Naive thymus-derived CD4-positive, alpha-beta T cell (primary cell): ENCODE measurements around the gene ANKRD44. TPM values are rescaled to one million over a fixed set of nuclear protein-coding genes. Genes with fewer than 3 reads are reported as not detected.
A peak's percentile ranks its signal among the peaks of the same experiment; 100 is the strongest.

Experiments
- ATAC-seq: fragments of 150-1000 bp; cut with Tn5 transposase; 2 replicates; pipeline ENCODE4 v1.10.0; 2021; ENCODE audit warnings: mild to moderate bottlenecking, moderate library complexity
- CTCF ChIA-PET: fragments of 350-600 bp; sonication (Branson Sonifier 250); formaldehyde crosslinking; loops from one replicate; lab custom pipeline; 2021; ENCODE audit warnings: antibody characterized with exemption; lab: Charles Lee
- POLR2A ChIA-PET: fragments of 350-600 bp; sonication (Branson Sonifier 250); formaldehyde crosslinking; loops from one replicate; lab custom pipeline; 2021; ENCODE audit warnings: antibody characterized with exemption, inconsistent platforms; lab: Charles Lee
- DNase-seq, 9 donors: peaks; one replicate each; pipeline versions ENCODE4 v3.0.0 to v3.0.0-alpha.2; 2020 to 2022; ENCODE audit warnings: mixed read lengths in 1 of 9
- H3K27ac ChIP-seq: one replicate; pipeline ENCODE4 v1.7.0; 2013; ENCODE audit warnings: mild to moderate bottlenecking, low read depth, low read length, moderate library complexity
- H3K27me3 ChIP-seq, 2 donors: one replicate each; pipeline ENCODE4 v1.7.0; 2013; ENCODE audit warnings: low read length in 2 of 2, mild to moderate bottlenecking in 2 of 2, moderate library complexity in 2 of 2; ENCODE audit not compliant: control insufficient read depth in 2 of 2, insufficient read depth in 2 of 2
- H3K36me3 ChIP-seq, 3 experiments: 1 replicate in 2 of 3; 2 replicates in 1 of 3; pipeline ENCODE4 v1.7.0; 2013; ENCODE audit warnings: low read length in 3 of 3, mild to moderate bottlenecking in 3 of 3, moderate library complexity in 1 of 3; ENCODE audit not compliant: insufficient read depth in 3 of 3, control insufficient read depth in 2 of 3
- H3K4me1 ChIP-seq, 2 donors: one replicate each; pipeline ENCODE4 v1.7.0; 2013; ENCODE audit warnings: low read length in 2 of 2, mild to moderate bottlenecking in 2 of 2, moderate library complexity in 1 of 2; ENCODE audit not compliant: control insufficient read depth in 2 of 2, insufficient read depth in 2 of 2
- H3K4me3 ChIP-seq: 2 replicates; pipeline ENCODE4 v1.7.0; 2013; ENCODE audit warnings: mild to moderate bottlenecking, low read length
- H3K9me3 ChIP-seq, 3 experiments: 1 replicate in 2 of 3; 2 replicates in 1 of 3; pipeline ENCODE4 v1.7.0; 2013; ENCODE audit warnings: low read length in 3 of 3; ENCODE audit not compliant: control insufficient read depth in 2 of 3
- H3K27ac Mint-ChIP-seq, 9 donors: one replicate each; pipeline ENCODE4 v1.8.0; 2020 to 2022; ENCODE audit warnings: mixed read lengths in 9 of 9, mild to moderate bottlenecking in 8 of 9, moderate library complexity in 5 of 9, inconsistent platforms in 2 of 9
- H3K27me3 Mint-ChIP-seq, 5 donors: one replicate each; pipeline ENCODE4 v1.8.0; 2021 to 2022; ENCODE audit warnings: mixed read lengths in 5 of 5, mild to moderate bottlenecking in 1 of 5
- H3K36me3 Mint-ChIP-seq, 5 donors: one replicate each; pipeline ENCODE4 v1.8.0; 2020 to 2022; ENCODE audit warnings: mixed read lengths in 5 of 5, mild to moderate bottlenecking in 3 of 5, inconsistent platforms in 1 of 5
- H3K4me1 Mint-ChIP-seq, 7 donors: one replicate each; pipeline ENCODE4 v1.8.0; 2020 to 2022; ENCODE audit warnings: mixed read lengths in 7 of 7, mild to moderate bottlenecking in 3 of 7, inconsistent platforms in 1 of 7
- H3K4me3 Mint-ChIP-seq, 10 donors: one replicate each; pipeline ENCODE4 v1.8.0; 2020 to 2022; ENCODE audit warnings: mild to moderate bottlenecking in 10 of 10, mixed read lengths in 10 of 10, moderate library complexity in 6 of 10, inconsistent platforms in 2 of 10
- H3K9me3 Mint-ChIP-seq, 11 donors: one replicate each; pipeline ENCODE4 v1.8.0; 2020 to 2022; ENCODE audit warnings: mixed read lengths in 11 of 11, mild to moderate bottlenecking in 4 of 11, inconsistent platforms in 1 of 11, moderate library complexity in 1 of 11
- intact Hi-C, 2 donors: fragments of 100-400 bp; cut with micrococcal nuclease; formaldehyde crosslinking; loops; one replicate each; pipeline ENCODE4 v1.15.1; 2023
- polyA plus RNA-seq, 2 donors: library from polyadenylated mRNA; unstranded; fragments of 300-500 nt; fragmentation: Illumina TruSeq; gene quantifications; one replicate each; pipeline ENCODE4 v1.2.3, GENCODE V29; 2021
- total RNA-seq, 6 experiments: library from RNA in 5 of 6; stranded (reverse) in 5 of 6; gene quantifications; 1 replicate in 5 of 6; 2 replicates in 1 of 6; pipeline ENCODE4 v1.2.3 and lab custom pipeline; 2021 to 2026

ANKRD44 gene
- total and polyA plus RNA-seq, 7 experiments from 2014 or later: 88.6 to 296 (median 235) TPM

DNA sequence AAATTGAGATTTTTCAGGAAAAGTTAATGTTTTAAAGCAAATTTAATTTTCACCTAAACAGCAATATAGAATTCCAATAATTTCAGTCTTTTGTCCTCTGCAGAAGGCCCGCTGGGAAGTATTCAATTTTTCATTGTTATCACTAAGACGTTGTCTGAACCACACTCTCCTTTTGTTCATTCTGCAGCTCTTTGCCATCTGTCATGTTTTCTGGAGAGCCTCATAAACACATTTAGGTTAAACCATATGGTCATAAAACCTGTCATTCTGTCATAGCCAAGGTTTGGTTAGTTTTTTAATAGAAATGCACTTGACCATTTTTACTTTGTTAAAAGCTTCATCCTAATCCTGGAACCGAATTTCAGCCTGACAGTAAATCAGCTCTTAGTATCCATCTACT, 330.1 kb downstream of the ANKRD44 start:
- Mint-ChIP-seq H3K27ac (peak overlapping the region in 1 of 9 donors; percentile 79), H3K9me3 (peaks cover 0 to 16% (median 5%) of the 10 kb centered on the region in 11 donors), H3K27me3 (no peaks in the 10 kb centered on the region), H3K4me1 (peaks cover 0 to 7% (median 0%) of the 10 kb centered on the region in 7 donors), H3K36me3 (peaks cover 0 to 44% (median 4%) of the 10 kb centered on the region in 5 donors), H3K4me3 (no peak overlapping the region)
- Histone ChIP-seq H3K4me1 (no peaks in the 10 kb centered on the region), H3K4me3 (no peak overlapping the region), H3K9me3 (no peaks in the 10 kb centered on the region), H3K36me3 (no peaks in the 10 kb centered on the region), H3K27me3 (no peaks in the 10 kb centered on the region), H3K27ac (no peak overlapping the region)
- intact Hi-C loops: no loop called here
- ChIA-PET POLR2A (no interaction called here), CTCF (interaction anchor here (0.9 kb wide), 1 partner anchor 9 kb away, joined by 3 read pairs; no protein-coding TSS in a partner anchor)
- ATAC-seq: no peak
- DNase-seq: no peak

DNA sequence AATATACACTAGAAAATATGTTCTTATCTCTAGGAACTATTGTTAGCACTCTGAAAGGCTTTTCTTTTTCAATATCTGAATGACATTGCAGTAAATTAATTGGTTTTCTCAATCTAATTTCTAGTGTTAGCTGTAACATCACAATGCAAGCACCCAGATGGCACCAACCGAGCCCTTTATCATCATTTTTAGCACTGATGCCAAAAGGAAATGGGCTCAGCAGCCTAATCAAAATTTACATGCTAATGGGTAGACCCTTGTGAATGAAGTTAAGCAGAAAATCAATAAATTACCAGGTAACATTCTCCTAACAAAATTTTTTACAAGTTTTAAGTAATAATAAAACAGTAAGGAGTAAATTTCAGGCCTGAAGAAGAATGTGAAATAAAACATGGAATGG, 330.6 kb downstream of the ANKRD44 start:
- H3K9me3 Mint-ChIP-seq: peaks cover 0 to 16% (median 5%) of the 10 kb centered on the region in 11 donors
- intact Hi-C loops: no loop called here
- Histone ChIP-seq H3K36me3 (no peaks in the 10 kb centered on the region), H3K27me3 (no peaks in the 10 kb centered on the region), H3K27ac (no peak overlapping the region), H3K4me3 (no peak overlapping the region), H3K4me1 (no peaks in the 10 kb centered on the region), H3K9me3 (no peaks in the 10 kb centered on the region)
- no peak for ATAC-seq
- no peaks in the 10 kb centered on the region for H3K27me3 Mint-ChIP-seq
- H3K36me3 Mint-ChIP-seq: peaks cover 0 to 40% (median 0%) of the 10 kb centered on the region in 5 donors
- DNase-seq: no peak
- ChIA-PET POLR2A (no interaction called here), CTCF (no interaction called here)
- H3K4me1 Mint-ChIP-seq: peaks cover 0 to 7% (median 3%) of the 10 kb centered on the region in 7 donors
- H3K4me3 Mint-ChIP-seq: no peak overlapping the region
- no peak overlapping the region for H3K27ac Mint-ChIP-seq

GRCh38 chr2:196977507-196977906, 333.1 kb downstream of the ANKRD44 start:
- H3K4me1 ChIP-seq: no peaks in the 10 kb centered on the region

DNA sequence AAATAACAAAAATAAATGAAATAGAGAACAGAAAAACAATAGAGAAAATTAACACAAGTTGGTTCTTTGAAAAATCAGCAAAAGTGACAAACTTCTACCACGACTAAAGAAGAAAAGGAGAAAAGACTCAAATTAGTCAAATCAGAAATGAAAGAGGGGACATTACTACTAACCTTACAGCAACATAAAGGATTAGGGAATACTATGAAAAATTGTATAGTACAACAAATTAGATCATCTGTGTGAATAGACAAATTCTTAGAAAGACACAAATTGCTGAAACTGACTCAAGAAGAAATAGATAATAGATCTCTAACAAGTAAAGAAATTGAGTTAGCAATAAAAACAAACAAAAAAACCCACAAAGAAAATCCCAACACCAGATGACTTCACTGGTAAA, 335.6 kb downstream of the ANKRD44 start:
- Histone ChIP-seq H3K27ac (no peak overlapping the region), H3K9me3 (no peaks in the 10 kb centered on the region), H3K4me3 (no peak overlapping the region), H3K36me3 (no peaks in the 10 kb centered on the region), H3K27me3 (no peaks in the 10 kb centered on the region), H3K4me1 (no peaks in the 10 kb centered on the region)
- Mint-ChIP-seq H3K4me3 (no peak overlapping the region), H3K27me3 (no peaks in the 10 kb centered on the region), H3K27ac (no peak overlapping the region), H3K36me3 (peaks cover 0 to 15% (median 0%) of the 10 kb centered on the region in 5 donors), H3K9me3 (peaks cover 0 to 10% (median 2%) of the 10 kb centered on the region in 11 donors), H3K4me1 (peaks cover 0 to 19% (median 0%) of the 10 kb centered on the region in 7 donors)
- ChIA-PET POLR2A (no interaction called here), CTCF (no interaction called here)
- intact Hi-C loops: no loop called here
- ATAC-seq (no peak), DNase-seq (no peak)

More at GRCh38 chr2:196977507-196977906, 333.1 kb downstream of the ANKRD44 start:
- no peak for DNase-seq
- CTCF ChIA-PET: no interaction called here
- Histone ChIP-seq H3K9me3 (no peaks in the 10 kb centered on the region), H3K4me3 (no peak overlapping the region), H3K27ac (no peak overlapping the region), H3K36me3 (no peaks in the 10 kb centered on the region), H3K27me3 (no peaks in the 10 kb centered on the region)
- no peak for ATAC-seq
- Mint-ChIP-seq H3K27me3 (no peaks in the 10 kb centered on the region), H3K27ac (no peak overlapping the region), H3K4me1 (peaks cover 0 to 5% (median 3%) of the 10 kb centered on the region in 7 donors), H3K9me3 (peaks cover 0 to 14% (median 5%) of the 10 kb centered on the region in 11 donors), H3K4me3 (no peak overlapping the region), H3K36me3 (peaks cover 0 to 25% (median 0%) of the 10 kb centered on the region in 5 donors)
- POLR2A ChIA-PET: no interaction called here
- intact Hi-C loops: loop anchor here in 1 of 2 donors (2.0 kb wide), 1 partner anchor 15 kb away; no protein-coding TSS in a partner anchor

GRCh38 chr2:196971574-196972279, 338.9 kb downstream of the ANKRD44 start:
- Histone ChIP-seq H3K4me3 (no peak overlapping the region), H3K27me3 (no peaks in the 10 kb centered on the region), H3K9me3 (no peaks in the 10 kb centered on the region), H3K4me1 (no peaks in the 10 kb centered on the region), H3K36me3 (no peaks in the 10 kb centered on the region), H3K27ac (no peak overlapping the region)
- CTCF ChIA-PET: no interaction called here
- Mint-ChIP-seq H3K27ac (no peak overlapping the region), H3K4me1 (peaks cover 0 to 30% (median 0%) of the 10 kb centered on the region in 7 donors), H3K9me3 (peaks cover 0 to 10% (median 0%) of the 10 kb centered on the region in 11 donors), H3K36me3 (peaks cover 0 to 20% (median 5%) of the 10 kb centered on the region in 5 donors), H3K4me3 (peak overlapping the region in 1 of 10 donors; percentile 18), H3K27me3 (no peaks in the 10 kb centered on the region)
- no peak for DNase-seq
- POLR2A ChIA-PET: interaction anchor here (0.5 kb wide), 1 partner anchor 335 kb away, joined by 3 read pairs; no protein-coding TSS in a partner anchor
- no peak for ATAC-seq
- intact Hi-C loops: no loop called here

- ChIA-PET CTCF (no interaction called here), POLR2A (no interaction called here)
- H3K4me1 ChIP-seq: no peaks in the 10 kb centered on the region
- DNase-seq (no peak), ATAC-seq (no peak)
- no peak overlapping the region for H3K4me3 ChIP-seq
- Mint-ChIP-seq H3K27me3 (no peaks in the 10 kb centered on the region), H3K4me1 (peaks cover 0 to 29% (median 0%) of the 10 kb centered on the region in 7 donors), H3K9me3 (peaks cover 0 to 8% (median 0%) of the 10 kb centered on the region in 11 donors), H3K36me3 (peaks cover 0 to 18% (median 5%) of the 10 kb centered on the region in 5 donors), H3K27ac (peak overlapping the region in 1 of 9 donors; percentile 46), H3K4me3 (peak overlapping the region in 1 of 10 donors; percentile 39)
- H3K36me3 ChIP-seq: no peaks in the 10 kb centered on the region
- H3K9me3 ChIP-seq: no peaks in the 10 kb centered on the region
- H3K27me3 ChIP-seq: no peaks in the 10 kb centered on the region
- intact Hi-C loops: no loop called here
- H3K27ac ChIP-seq: no peak overlapping the region
Measured at GRCh38 chr2:196970099-196970498, 340.5 kb downstream of the ANKRD44 start.
